AG10803 (cell line): Measurements from ENCODE around the gene PIKFYVE.

Experiments used
- DNase-seq: peaks from one replicate; pipeline ENCODE4 v3.0.0; 2010; ENCODE audit warnings: low read depth
- H3K4me3 ChIP-seq: 2 replicates; pipeline ENCODE4 v1.5.1; 2011; ENCODE audit warnings: mild to moderate bottlenecking, low read length, control low read depth
- TF ChIP-seq, protein P1 (sequence below): conservative IDR thresholded peaks from 2 replicates; pipeline ENCODE4 v1.5.1; 2011; ENCODE audit warnings: mild to moderate bottlenecking, low read length, control low read depth, inconsistent platforms

Gene PIKFYVE

DNA sequence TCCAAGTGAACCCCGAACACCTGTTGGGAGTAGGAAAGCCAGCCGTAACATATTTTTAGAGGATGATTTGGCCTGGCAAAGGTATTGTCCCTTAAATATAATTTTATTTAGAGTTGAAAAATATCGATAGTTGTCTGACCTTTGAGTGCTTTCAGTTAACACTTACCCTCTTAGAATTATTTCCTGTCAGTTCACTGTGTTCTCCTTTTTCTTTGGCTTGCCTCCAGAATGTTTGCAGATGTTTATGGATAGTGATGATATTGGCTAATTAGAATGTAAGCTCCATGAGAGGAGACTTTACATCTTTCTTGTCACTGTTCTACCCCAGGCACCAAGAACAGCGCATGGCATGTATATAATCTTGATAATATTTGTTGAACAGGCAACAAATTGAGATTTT is 19.8 kb downstream of the PIKFYVE start:
- no peak for DNase-seq

GRCh38 chr2:208294482-208295024 is 28.5 kb downstream of the PIKFYVE start:
- TF ChIP-seq, protein P1, sequence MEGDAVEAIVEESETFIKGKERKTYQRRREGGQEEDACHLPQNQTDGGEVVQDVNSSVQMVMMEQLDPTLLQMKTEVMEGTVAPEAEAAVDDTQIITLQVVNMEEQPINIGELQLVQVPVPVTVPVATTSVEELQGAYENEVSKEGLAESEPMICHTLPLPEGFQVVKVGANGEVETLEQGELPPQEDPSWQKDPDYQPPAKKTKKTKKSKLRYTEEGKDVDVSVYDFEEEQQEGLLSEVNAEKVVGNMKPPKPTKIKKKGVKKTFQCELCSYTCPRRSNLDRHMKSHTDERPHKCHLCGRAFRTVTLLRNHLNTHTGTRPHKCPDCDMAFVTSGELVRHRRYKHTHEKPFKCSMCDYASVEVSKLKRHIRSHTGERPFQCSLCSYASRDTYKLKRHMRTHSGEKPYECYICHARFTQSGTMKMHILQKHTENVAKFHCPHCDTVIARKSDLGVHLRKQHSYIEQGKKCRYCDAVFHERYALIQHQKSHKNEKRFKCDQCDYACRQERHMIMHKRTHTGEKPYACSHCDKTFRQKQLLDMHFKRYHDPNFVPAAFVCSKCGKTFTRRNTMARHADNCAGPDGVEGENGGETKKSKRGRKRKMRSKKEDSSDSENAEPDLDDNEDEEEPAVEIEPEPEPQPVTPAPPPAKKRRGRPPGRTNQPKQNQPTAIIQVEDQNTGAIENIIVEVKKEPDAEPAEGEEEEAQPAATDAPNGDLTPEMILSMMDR, result no peak
- DNase-seq, result no peak
- H3K4me3 ChIP-seq, result no peak overlapping the region

More for the DNA sequence above, 19.8 kb downstream of the PIKFYVE start:
- TF ChIP-seq, protein P1, result no peak
- H3K4me3 ChIP-seq, result no peak overlapping the region

DNA sequence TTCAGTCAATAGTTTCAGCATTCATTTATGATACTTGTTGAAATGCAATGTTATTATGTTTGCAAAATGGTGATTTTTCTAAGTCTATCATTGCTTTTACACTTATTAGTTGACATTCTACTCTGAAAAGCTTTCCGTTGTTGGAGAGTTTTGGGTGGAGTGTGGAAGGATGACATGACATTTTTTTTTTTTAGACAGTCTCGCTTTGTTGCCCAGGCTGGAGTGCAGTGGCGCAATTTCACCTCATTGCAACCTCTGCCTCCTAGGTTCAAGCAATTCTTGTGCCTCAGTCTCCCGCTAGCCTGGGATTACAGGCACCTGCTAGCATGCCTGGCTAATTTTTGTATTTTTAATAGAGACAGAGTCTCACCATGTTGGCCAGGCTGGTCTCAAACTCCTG is 29.8 kb downstream of the PIKFYVE start:
- H3K4me3 ChIP-seq, result no peak overlapping the region
- no peak for DNase-seq
- TF ChIP-seq, protein P1, result no peak

DNA sequence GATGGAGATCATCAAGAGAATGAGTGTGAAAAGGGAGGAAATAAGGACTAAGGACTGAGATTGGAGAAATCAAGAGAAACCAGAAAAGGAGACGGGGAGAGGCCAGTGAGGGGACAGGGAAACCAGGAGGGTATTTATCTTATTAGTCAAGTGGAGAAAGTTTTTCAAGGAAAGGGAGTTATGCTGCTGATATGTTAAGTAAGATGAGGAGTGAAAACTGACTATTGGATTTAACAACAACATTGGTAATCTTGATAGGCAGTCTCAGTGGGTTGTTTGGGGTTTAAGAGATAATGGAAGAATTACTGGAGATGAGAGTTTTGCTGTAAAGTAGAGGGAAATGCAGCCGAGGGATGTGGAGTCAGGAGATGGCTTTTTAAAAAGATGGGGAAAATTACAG is 30.6 kb downstream of the PIKFYVE start:
- H3K4me3 ChIP-seq, result no peak overlapping the region
- TF ChIP-seq, protein P1, result no peak
- no peak for DNase-seq

GRCh38 chr2:208297961-208298360 is 31.9 kb downstream of the PIKFYVE start:
- H3K4me3 ChIP-seq, result no peak overlapping the region
- no peak for DNase-seq
- TF ChIP-seq, protein P1, result no peak

DNA sequence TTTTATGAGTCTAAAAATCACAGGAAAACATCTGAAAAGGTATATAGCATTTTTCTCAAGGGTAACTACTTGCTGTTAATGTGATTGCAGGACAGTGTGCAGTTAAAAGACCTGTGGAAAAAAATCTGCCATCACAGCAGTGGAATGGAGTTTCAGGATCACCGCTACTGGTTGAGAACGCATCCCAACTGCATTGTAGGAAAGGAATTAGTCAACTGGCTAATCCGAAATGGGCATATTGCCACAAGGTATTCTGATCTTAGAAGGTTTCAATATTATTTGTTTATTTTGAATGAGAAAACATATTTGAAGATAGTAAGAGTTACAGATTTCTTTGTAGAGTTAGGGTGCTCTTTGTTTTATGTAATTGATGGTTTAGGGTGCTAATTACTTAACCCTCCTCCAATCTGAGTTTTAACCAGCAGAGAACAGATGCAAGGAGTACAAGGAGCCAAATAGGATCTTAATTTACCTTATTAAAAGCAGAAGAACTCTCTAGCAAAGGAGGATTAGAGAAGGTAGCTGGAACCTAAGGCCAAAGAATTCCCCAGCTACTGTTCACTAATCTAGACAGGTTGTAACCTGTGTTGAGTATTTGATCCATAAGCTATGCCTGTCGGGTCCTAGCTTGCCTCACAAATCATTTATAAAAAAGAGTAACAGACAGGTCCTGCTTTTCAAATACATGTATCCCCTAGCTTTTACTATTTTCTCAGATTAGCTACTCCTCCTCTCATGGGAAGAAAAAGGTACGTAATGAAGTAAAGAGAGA is 35.0 kb downstream of the PIKFYVE start:
- no peak overlapping the region for H3K4me3 ChIP-seq
- TF ChIP-seq, protein P1, result no peak
- DNase-seq, result no peak

- no peak overlapping the region for H3K4me3 ChIP-seq
- no peak for DNase-seq
- TF ChIP-seq, protein P1, result no peak
Measured at GRCh38 chr2:208304157-208304556, 38.1 kb downstream of the PIKFYVE start.
